Measurements from ENCODE around the gene ASCC3. TPM values are rescaled to one million over a fixed set of nuclear protein-coding genes. Genes with fewer than 3 reads are reported as not detected.

Gene ASCC3
- total and polyA plus RNA-seq, 3 donors from 2014 or later: 16.1 to 29.3 (median 29.0) TPM

- no peaks in the 10 kb centered on the region for H3K27me3 ChIP-seq
- intact Hi-C loops (cut with DNase I; ENCODE audit: low total_unique reads): no loop called here
- no peak for DNase-seq
- H3K4me1 ChIP-seq: no peaks in the 10 kb centered on the region
- TF ChIP-seq POLR2A (IDR thresholded peaks at IDR 0.05) (no peak), CTCF (IDR thresholded peaks at IDR 0.05) (no peak)
- H3K9me3 ChIP-seq: no peaks in the 10 kb centered on the region
- whole genome bisulfite sequencing, 2 donors: 93 to 94% methylated on average over 1 of the region's 1 CpG
- no peak overlapping the region for H3K4me3 ChIP-seq
- H3K27ac ChIP-seq: no peak overlapping the region
- H3K36me3 ChIP-seq (ENCODE audit: low read depth, missing control alignments): no peaks in the 10 kb centered on the region
These were observed 185.7 kb downstream of the ASCC3 start for GRCh38 chr6:100695445-100695844.

- Histone ChIP-seq H3K4me1 (no peaks in the 10 kb centered on the region), H3K36me3 (ENCODE audit: low read depth, missing control alignments) (no peaks in the 10 kb centered on the region), H3K9me3 (no peaks in the 10 kb centered on the region), H3K4me3 (no peak overlapping the region), H3K27me3 (no peaks in the 10 kb centered on the region), H3K27ac (no peak overlapping the region)
- TF ChIP-seq POLR2A (IDR thresholded peaks at IDR 0.05): no peak
- no peak for TF ChIP-seq CTCF (IDR thresholded peaks at IDR 0.05)
- DNase-seq: no peak
- intact Hi-C loops (cut with DNase I; ENCODE audit: low total_unique reads): no loop called here
- WGBS, 2 donors: 91 to 96% methylated on average over 1 of the region's 1 CpG
These were observed 187.7 kb downstream of the ASCC3 start for GRCh38 chr6:100693249-100693927.

- intact Hi-C loops (cut with DNase I; ENCODE audit: low total_unique reads): no loop called here
- DNase-seq: no peak
- 84 to 86% methylated on average over 2 of the region's 2 CpGs for WGBS, 2 donors
- H3K4me3 ChIP-seq: no peak overlapping the region
- TF ChIP-seq POLR2A (IDR thresholded peaks at IDR 0.05) (no peak), CTCF (IDR thresholded peaks at IDR 0.05) (no peak)
- H3K36me3 ChIP-seq (ENCODE audit: low read depth, missing control alignments): no peaks in the 10 kb centered on the region
- H3K27ac ChIP-seq: no peak overlapping the region
- no peaks in the 10 kb centered on the region for H3K27me3 ChIP-seq
- H3K9me3 ChIP-seq: no peaks in the 10 kb centered on the region
- no peaks in the 10 kb centered on the region for H3K4me1 ChIP-seq
These were observed 189.2 kb downstream of the ASCC3 start for GRCh38 chr6:100691972-100692371.

- Histone ChIP-seq H3K9me3 (no peaks in the 10 kb centered on the region), H3K36me3 (ENCODE audit: low read depth, missing control alignments) (no peaks in the 10 kb centered on the region), H3K27me3 (no peaks in the 10 kb centered on the region), H3K4me3 (no peak overlapping the region), H3K4me1 (no peaks in the 10 kb centered on the region), H3K27ac (no peak overlapping the region)
- no peak for TF ChIP-seq CTCF (IDR thresholded peaks at IDR 0.05)
- TF ChIP-seq POLR2A (IDR thresholded peaks at IDR 0.05): no peak
- no peak for DNase-seq
- intact Hi-C loops (cut with DNase I; ENCODE audit: low total_unique reads): no loop called here
These were observed 194.9 kb downstream of the ASCC3 start for GRCh38 chr6:100686216-100686615.

- Histone ChIP-seq H3K4me3 (no peak overlapping the region), H3K4me1 (no peaks in the 10 kb centered on the region), H3K9me3 (no peaks in the 10 kb centered on the region), H3K27ac (no peak overlapping the region), H3K36me3 (ENCODE audit: low read depth, missing control alignments) (no peaks in the 10 kb centered on the region), H3K27me3 (no peaks in the 10 kb centered on the region)
- TF ChIP-seq CTCF (IDR thresholded peaks at IDR 0.05) (no peak), POLR2A (IDR thresholded peaks at IDR 0.05) (no peak)
- no peak for DNase-seq
- intact Hi-C loops (cut with DNase I; ENCODE audit: low total_unique reads): no loop called here
- 72 to 77% methylated on average over 2 of the region's 2 CpGs for WGBS, 2 donors
These were observed 195.4 kb downstream of the ASCC3 start for GRCh38 chr6:100685747-100686146.

Data from testis (tissue), 3 donors.